ENCODE results near the gene CLCN6. TPM values are rescaled to one million over a fixed set of nuclear protein-coding genes. Genes with fewer than 3 reads are reported as not detected.

The CLCN6 gene
- polyA plus RNA-seq, 3 donors: 3.8 to 37.1 (median 4.2) TPM

- Mint-ChIP-seq H3K4me3 (no peak overlapping the region), H3K27ac (no peak overlapping the region), H3K4me1 (peaks cover 9% of the 10 kb centered on the region), H3K36me3 (peaks cover 0 to 1% of the 10 kb centered on the region in 2 donors), H3K27me3 (ENCODE audit: low read depth in 3 of 3) (peaks cover 11 to 35% (median 20%) of the 10 kb centered on the region in 3 donors), H3K9me3 (peaks cover 0 to 2% (median 0%) of the 10 kb centered on the region in 7 donors)
- WGBS (ENCODE audit: insufficient coverage): 84% methylated on average over 4 of the region's 7 CpGs
- Histone ChIP-seq H3K79me2 (ENCODE audit: insufficient read depth, low read length) (no peaks in the 10 kb centered on the region), H3K4me1 (ENCODE audit: control insufficient read depth in 1 of 2, insufficient read depth in 2 of 2, low read length in 2 of 2) (peaks cover 5 to 11% of the 10 kb centered on the region in 2 donors), H3K4me2 (replicated peaks; ENCODE audit: extremely low read depth, low read length, poor library complexity, severe bottlenecking) (no peak overlapping the region), H2AFZ (ENCODE audit: insufficient read depth, low read depth, low read length, poor library complexity, severe bottlenecking) (no peak overlapping the region), H3K4me3 (replicated peaks in 1 of 3; ENCODE audit: low read depth in 2 of 3, low read length in 3 of 3) (no peak overlapping the region), H3K36me3 (replicated peaks in 1 of 2; ENCODE audit: control insufficient read depth in 1 of 2, insufficient read depth in 2 of 2, low read length in 2 of 2) (no peaks in the 10 kb centered on the region), H4K20me1 (ENCODE audit: insufficient read depth, low read length) (no peaks in the 10 kb centered on the region), H3K27me3 (ENCODE audit: control insufficient read depth in 2 of 2, insufficient read depth in 2 of 2, low read length in 2 of 2) (peaks cover 0 to 20% of the 10 kb centered on the region in 2 donors), H3K27ac (ENCODE audit: low read depth in 1 of 2, low read length in 2 of 2) (no peak overlapping the region), H3K9ac (ENCODE audit: insufficient read depth, low read length, poor library complexity, severe bottlenecking) (no peak overlapping the region), H3K9me3 (replicated peaks in 1 of 2; ENCODE audit: control insufficient read depth in 1 of 2, insufficient read depth in 1 of 2, low read length in 2 of 2) (no peaks in the 10 kb centered on the region)
- intact Hi-C loops (cut with micrococcal nuclease): no loop called here
- TF ChIP-seq, protein P1, sequence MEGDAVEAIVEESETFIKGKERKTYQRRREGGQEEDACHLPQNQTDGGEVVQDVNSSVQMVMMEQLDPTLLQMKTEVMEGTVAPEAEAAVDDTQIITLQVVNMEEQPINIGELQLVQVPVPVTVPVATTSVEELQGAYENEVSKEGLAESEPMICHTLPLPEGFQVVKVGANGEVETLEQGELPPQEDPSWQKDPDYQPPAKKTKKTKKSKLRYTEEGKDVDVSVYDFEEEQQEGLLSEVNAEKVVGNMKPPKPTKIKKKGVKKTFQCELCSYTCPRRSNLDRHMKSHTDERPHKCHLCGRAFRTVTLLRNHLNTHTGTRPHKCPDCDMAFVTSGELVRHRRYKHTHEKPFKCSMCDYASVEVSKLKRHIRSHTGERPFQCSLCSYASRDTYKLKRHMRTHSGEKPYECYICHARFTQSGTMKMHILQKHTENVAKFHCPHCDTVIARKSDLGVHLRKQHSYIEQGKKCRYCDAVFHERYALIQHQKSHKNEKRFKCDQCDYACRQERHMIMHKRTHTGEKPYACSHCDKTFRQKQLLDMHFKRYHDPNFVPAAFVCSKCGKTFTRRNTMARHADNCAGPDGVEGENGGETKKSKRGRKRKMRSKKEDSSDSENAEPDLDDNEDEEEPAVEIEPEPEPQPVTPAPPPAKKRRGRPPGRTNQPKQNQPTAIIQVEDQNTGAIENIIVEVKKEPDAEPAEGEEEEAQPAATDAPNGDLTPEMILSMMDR (IDR thresholded peaks at IDR 0.05): no peak
- no peak for DNase-seq
These were observed 41.5 kb upstream of the CLCN6 start for GRCh38 chr1:11764519-11764918.

DNA sequence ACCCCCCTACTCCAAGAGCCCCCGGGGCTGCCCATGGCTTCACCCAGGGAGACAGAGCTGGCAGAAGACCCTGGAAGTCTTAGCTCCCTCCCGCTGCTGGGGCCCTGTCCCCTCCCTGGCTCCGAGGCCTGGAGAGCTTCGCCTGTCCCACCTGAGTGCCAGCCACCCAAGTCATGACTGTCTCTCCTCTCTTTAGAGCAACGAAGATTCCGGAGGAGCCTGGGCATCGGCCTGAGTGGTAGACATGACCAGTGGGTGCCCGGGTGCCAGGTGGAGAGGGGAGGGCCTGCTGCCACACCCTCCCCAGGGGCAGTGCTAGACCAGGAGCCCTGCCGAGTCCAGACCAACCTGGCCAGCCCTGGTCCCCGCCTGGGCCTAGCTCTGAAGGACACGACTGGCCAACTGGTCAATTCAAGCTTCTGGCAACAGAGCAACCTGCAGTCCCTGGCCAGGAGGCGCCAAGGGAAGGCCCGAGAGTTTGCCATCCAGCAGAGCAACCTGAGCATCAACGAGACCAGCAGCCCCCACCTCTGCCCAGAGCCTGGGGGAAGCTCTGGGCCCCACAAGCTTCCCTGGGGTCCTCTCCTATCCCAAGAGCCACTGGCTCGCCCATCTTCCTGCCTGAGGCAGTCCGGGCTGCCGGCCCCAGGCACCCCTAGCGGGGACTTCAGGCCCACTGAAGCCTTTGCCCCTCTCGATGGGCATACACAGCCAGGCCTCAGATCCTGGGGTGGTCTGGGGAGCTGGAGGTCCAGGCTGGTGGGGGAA is 40.1 kb upstream of the CLCN6 start:
- Histone ChIP-seq H3K27ac (ENCODE audit: low read depth in 1 of 2, low read length in 2 of 2) (no peak overlapping the region), H3K4me2 (replicated peaks; ENCODE audit: extremely low read depth, low read length, poor library complexity, severe bottlenecking) (no peak overlapping the region), H2AFZ (ENCODE audit: insufficient read depth, low read depth, low read length, poor library complexity, severe bottlenecking) (no peak overlapping the region), H4K20me1 (ENCODE audit: insufficient read depth, low read length) (no peaks in the 10 kb centered on the region), H3K9ac (ENCODE audit: insufficient read depth, low read length, poor library complexity, severe bottlenecking) (no peak overlapping the region), H3K4me1 (ENCODE audit: control insufficient read depth in 1 of 2, insufficient read depth in 2 of 2, low read length in 2 of 2) (peaks cover 5 to 11% of the 10 kb centered on the region in 2 donors), H3K27me3 (ENCODE audit: control insufficient read depth in 2 of 2, insufficient read depth in 2 of 2, low read length in 2 of 2) (peaks cover 0 to 18% of the 10 kb centered on the region in 2 donors), H3K4me3 (replicated peaks in 1 of 3; ENCODE audit: low read depth in 2 of 3, low read length in 3 of 3) (no peak overlapping the region), H3K36me3 (replicated peaks in 1 of 2; ENCODE audit: control insufficient read depth in 1 of 2, insufficient read depth in 2 of 2, low read length in 2 of 2) (no peaks in the 10 kb centered on the region), H3K9me3 (replicated peaks in 1 of 2; ENCODE audit: control insufficient read depth in 1 of 2, insufficient read depth in 1 of 2, low read length in 2 of 2) (no peaks in the 10 kb centered on the region), H3K79me2 (ENCODE audit: insufficient read depth, low read length) (no peaks in the 10 kb centered on the region)
- 85% methylated on average over 12 of the region's 19 CpGs for WGBS (ENCODE audit: insufficient coverage)
- Mint-ChIP-seq H3K4me1 (peaks cover 9% of the 10 kb centered on the region), H3K9me3 (peaks cover 0 to 2% (median 0%) of the 10 kb centered on the region in 7 donors), H3K27me3 (ENCODE audit: low read depth in 3 of 3) (peaks cover 11 to 26% (median 20%) of the 10 kb centered on the region in 3 donors), H3K4me3 (no peak overlapping the region), H3K36me3 (peaks cover 0 to 1% of the 10 kb centered on the region in 2 donors), H3K27ac (no peak overlapping the region)
- intact Hi-C loops (cut with micrococcal nuclease): no loop called here
- TF ChIP-seq, protein P1 (IDR thresholded peaks at IDR 0.05): no peak
- no peak for DNase-seq

Data from CD14-positive monocyte (primary cell).